SU-DHL-6 (cell line): Measurements from ENCODE around the gene DNAH12.

Experiments
- EZH2phosphoT487 ChIP-seq: fragments of 200-600 bp; sonication (generic), shearing (Covaris generic); conservative IDR thresholded peaks from 2 replicates; pipeline ENCODE4 v1.6.1; 2018; ENCODE audit warnings: mild to moderate bottlenecking, antibody characterized with exemption, low read length, moderate library complexity, mixed read lengths
- TF ChIP-seq, protein P1 (sequence below): fragments of 200-600 bp; sonication (generic); IDR thresholded peaks from one replicate; pipeline ENCODE4 v1.5.1; 2017; ENCODE audit warnings: antibody characterized with exemption, mild to moderate bottlenecking, low read length, moderate library complexity; ENCODE audit not compliant: insufficient read depth, poor library complexity, severe bottlenecking

GRCh38 chr3:57354768-57355167 lies 189.4 kb downstream of the DNAH12 start:
- TF ChIP-seq, protein P1, sequence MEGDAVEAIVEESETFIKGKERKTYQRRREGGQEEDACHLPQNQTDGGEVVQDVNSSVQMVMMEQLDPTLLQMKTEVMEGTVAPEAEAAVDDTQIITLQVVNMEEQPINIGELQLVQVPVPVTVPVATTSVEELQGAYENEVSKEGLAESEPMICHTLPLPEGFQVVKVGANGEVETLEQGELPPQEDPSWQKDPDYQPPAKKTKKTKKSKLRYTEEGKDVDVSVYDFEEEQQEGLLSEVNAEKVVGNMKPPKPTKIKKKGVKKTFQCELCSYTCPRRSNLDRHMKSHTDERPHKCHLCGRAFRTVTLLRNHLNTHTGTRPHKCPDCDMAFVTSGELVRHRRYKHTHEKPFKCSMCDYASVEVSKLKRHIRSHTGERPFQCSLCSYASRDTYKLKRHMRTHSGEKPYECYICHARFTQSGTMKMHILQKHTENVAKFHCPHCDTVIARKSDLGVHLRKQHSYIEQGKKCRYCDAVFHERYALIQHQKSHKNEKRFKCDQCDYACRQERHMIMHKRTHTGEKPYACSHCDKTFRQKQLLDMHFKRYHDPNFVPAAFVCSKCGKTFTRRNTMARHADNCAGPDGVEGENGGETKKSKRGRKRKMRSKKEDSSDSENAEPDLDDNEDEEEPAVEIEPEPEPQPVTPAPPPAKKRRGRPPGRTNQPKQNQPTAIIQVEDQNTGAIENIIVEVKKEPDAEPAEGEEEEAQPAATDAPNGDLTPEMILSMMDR, result no peak
- TF ChIP-seq EZH2phosphoT487, result no peak
